AML-193 (cell line): ENCODE data around the gene RAD51B.
"Not testable (repeated sequence)": the region's sequence is repeated elsewhere in the genome, so short reads cannot be mapped to it uniquely, and the experiment has no call there.

Source experiments
- DNase-seq, 2 experiments: peaks; one replicate each; lab custom pipeline; 2025; lab: John Stamatoyannopoulos, UW

RAD51B gene

DNA sequence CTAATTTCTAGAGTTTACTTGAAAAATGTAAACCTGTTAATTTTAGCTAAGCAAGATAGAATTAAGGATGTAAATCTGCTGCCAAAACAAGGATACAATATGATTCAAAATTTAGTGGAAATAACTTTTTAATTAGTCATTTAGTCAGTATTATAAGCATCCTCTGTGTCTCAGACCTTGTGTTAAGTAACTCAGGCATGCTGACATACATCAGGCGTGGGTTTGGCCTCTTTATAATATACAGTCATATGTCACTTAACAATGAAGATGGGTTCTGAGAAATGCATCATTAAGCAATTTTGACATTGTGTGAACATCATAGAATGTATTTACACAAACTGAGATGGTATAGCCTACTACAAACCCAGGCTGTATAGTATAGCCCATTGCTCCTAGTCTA is 586.4 kb downstream of the RAD51B start:
- no peak for DNase-seq

DNA sequence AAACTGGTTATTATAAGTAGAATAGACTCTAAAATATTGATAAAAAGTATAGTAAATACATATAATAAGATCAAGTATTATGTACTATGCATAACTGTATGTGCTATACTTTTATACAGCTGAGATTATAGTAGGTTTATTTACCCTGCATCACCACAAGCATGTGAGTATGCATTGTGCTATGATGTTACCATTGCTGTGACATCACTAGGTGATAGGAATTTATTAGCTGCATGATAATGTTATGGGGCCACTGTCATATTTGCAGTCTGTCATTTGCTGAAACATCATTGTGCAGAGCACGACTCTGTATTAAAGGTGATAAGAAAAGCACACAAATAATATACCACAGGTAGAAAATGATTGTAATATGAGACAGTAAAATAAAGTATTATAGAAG is 587.7 kb downstream of the RAD51B start:
- no peak for DNase-seq

- DNase-seq, result no peak
Measured at GRCh38 chr14:68407825-68408224, 588.2 kb downstream of the RAD51B start.

GRCh38 chr14:68408680-68409079 is 589.1 kb downstream of the RAD51B start:
- DNase-seq, result no peak

- no peak for DNase-seq
Measured at GRCh38 chr14:68409387-68409786, 589.8 kb downstream of the RAD51B start.

GRCh38 chr14:68412505-68413465 is 593.2 kb downstream of the RAD51B start:
- no peak for DNase-seq

- no peak for DNase-seq
Measured at GRCh38 chr14:68413509-68413908, 593.9 kb downstream of the RAD51B start.

GRCh38 chr14:68414121-68414520 is 594.5 kb downstream of the RAD51B start:
- no peak for DNase-seq

- DNase-seq, result no peak
Measured at GRCh38 chr14:68416171-68416570, 596.6 kb downstream of the RAD51B start.

GRCh38 chr14:68417009-68417650 is 597.6 kb downstream of the RAD51B start:
- DNase-seq, result no peak

- no peak for DNase-seq
Measured at GRCh38 chr14:68418174-68419118, 598.9 kb downstream of the RAD51B start.

DNA sequence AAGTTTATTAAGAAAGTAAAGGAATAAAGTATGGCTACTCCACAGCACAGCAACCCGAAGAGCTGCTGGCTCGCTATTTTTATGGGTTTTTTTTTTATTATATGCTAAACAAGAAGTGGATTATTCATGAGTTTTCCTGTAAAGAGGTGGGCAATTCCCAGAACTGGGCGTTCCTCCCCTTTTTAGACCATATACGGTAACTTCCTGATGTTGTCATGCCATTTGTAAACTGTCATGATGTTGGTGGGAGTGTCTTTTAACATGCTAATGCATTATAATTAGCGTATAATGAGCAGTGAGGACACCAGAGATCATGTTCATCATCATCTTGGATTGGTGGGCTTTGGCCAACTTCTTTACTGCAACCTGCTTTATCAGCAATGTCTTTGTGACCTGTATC is 600.8 kb downstream of the RAD51B start:
- no peak for DNase-seq

- DNase-seq, result no peak
Measured at GRCh38 chr14:68421116-68421515, 601.5 kb downstream of the RAD51B start.

GRCh38 chr14:68423686-68424085 is 604.1 kb downstream of the RAD51B start:
- DNase-seq, result no peak

DNA sequence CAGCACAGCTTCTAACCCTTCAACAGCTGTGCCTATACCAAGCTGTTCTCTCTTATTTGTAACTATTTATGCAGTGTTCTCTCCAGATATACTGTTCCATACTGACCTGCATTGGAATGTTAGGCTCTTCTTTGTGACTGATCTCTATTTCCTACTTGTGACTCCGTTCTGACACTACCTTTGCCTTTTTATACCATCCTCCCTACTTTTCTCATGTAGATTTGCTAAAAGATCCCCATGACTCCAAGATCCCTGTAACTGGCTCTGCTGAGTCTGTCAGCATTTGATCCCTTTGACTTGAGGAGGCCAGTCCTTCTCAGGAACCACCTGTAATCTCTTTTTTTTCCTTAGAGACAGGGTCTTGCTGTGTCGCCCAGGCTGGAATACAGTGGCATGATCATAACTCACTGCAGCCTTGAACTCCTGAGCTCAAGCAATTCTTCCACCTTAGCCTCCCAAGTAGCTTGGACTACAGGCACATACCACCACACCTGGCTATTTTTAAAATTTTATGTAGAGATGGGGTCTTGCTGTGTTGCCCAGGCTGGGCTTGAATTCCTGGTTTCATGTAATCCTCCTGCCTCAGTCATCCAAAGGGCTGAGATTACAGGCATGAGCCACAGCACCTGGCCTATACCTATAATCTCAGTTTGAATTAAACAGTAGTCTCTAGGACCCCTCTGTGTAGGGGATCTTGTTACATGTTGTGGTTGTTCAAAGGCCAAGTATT is 605.0 kb downstream of the RAD51B start:
- DNase-seq, result no peak

DNA sequence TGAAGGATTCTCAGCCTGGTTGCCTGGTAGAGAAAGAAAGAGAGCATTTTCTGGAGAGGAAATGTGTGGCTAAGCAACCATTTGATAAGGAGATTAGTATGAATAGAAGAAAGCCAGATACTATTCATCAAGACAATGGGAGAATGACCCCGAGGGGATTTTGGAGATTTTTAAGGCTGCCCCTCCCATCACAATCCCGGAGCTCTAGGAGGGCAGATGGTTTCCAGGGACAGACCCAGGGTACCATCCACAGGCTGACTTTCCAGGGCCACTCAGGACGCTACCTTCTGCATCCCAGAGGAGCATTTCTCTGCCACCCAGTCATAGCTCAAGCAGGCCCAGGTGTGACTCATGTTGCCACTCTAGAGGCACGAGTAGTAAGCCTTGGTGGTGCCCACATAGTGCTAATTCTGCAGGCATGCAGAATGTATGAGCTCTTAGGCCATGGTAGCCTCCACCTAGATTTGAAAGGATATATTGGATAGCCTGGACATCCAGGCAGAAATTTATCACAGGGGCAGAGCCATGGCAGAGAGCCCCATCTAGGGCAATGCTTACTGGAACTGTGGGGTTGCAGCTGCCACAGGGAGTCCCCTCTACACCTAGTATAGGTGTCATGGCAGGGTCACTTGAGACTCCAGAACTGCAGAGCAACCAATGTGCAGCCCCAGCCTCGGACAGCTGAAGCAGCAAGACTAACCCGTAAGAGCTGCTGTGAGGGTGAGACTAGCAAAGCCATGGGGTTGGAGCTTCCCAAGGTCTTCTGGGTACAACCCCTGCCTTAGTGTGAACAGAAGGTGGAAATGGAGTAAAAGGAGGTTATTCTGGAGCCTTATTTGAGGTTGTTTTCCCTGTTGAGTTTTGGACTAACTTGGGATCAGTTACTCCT is 607.3 kb downstream of the RAD51B start:
- no peak for DNase-seq

DNA sequence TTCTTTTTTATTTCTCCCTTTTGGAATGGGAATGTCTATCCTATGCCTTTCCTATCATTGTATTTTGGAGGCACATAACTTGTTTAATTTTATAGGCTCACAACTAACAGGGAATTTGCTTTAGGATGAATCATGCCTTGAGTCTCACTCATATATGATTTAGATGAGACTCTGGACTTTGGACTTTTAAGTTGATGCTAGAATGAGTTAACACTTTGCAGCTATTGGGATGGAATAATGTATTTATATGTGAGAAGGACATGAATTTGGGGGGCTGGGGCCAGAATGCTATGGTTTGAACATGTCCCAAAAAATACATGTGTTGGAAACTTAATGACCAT is 607.9 kb downstream of the RAD51B start:
- no peak for DNase-seq

GRCh38 chr14:68428900-68429299 is 609.3 kb downstream of the RAD51B start:
- not testable (repeated sequence) for DNase-seq

GRCh38 chr14:68434173-68434572 is 614.6 kb downstream of the RAD51B start:
- DNase-seq, result not testable (repeated sequence)

- not testable (repeated sequence) for DNase-seq
Measured at GRCh38 chr14:68435631-68436030, 616.1 kb downstream of the RAD51B start.

- no peak for DNase-seq
Measured at GRCh38 chr14:68439676-68440075, 620.1 kb downstream of the RAD51B start.
